GM19467 (cell line): Measurements from ENCODE around the gene MAST4.

Experiments
- ATAC-seq: cut with Tn5 transposase; IDR thresholded peaks from one replicate; pipeline ENCODE4 v1.9.1; 2021; ENCODE audit warnings: mild to moderate bottlenecking, moderate library complexity; ENCODE audit not compliant: unreplicated experiment

Gene MAST4

GRCh38 chr5:67216564-67216963 lies 620.4 kb downstream of the MAST4 start:
- ATAC-seq = no peak
